Measurements from ENCODE around the gene JAKMIP3.

Gene JAKMIP3

DNA sequence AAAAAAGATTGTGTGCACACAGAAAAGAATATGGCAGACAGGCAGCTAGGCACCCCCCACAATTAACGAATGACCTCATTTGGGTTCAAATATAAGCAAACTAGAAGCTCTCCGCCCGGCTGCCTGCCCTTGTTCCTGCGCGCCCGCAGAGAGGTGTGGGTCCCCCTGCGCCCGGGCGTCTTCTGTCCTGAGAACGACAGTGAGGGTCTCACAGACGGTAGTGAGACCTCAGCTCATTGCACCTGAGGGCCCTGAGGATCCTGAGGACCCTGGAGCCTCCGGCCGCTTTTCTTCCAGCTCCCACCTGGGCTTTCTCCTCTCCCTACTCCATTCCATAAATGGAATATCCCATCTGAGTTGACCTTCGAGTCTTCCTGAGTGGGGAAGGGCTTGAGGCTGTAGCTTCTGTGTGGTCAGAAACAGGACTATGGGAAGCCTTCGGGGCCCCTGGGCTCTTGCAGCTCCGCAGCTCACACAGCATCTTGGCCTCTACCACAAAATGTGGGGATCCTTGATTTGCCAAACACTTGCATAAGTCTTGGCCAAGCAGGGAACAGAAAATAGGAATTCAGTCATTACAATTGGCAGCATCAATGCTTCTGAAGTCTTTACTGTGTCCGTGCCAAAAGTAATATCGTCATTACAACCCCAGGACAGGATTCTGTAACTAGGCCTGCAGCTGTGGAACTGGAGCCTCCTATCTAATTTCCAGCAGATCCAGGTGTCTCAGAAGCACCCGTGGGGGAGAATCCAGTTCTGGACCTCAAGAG lies 43.8 kb downstream of the JAKMIP3 start:
- Histone ChIP-seq H4K5ac (ENCODE audit: low read length) (no peak overlapping the region), H3K23ac (ENCODE audit: low read length) (no peak overlapping the region), H3K9ac (ENCODE audit: low read length) (no peak overlapping the region), H3K79me1 (ENCODE audit: low read length) (no peaks in the 10 kb centered on the region), H2BK5ac (ENCODE audit: low read length) (no peak overlapping the region), H3K4ac (ENCODE audit: low read depth, low read length) (no peak overlapping the region), H3K79me2 (ENCODE audit: control insufficient read depth, insufficient read depth, low read length) (no peaks in the 10 kb centered on the region), H3K27me3 (ENCODE audit: insufficient read depth, low read length, poor library complexity) (no peaks in the 10 kb centered on the region), H3K27ac (ENCODE audit: low read depth, low read length) (no peak overlapping the region), H4K8ac (ENCODE audit: low read depth, low read length) (no peak overlapping the region), H3K36me3 (ENCODE audit: control insufficient read depth, insufficient read depth, low read length) (no peaks in the 10 kb centered on the region), H3K4me3 (ENCODE audit: low read length) (no peak overlapping the region), H3K18ac (ENCODE audit: low read length) (no peak overlapping the region), H3K56ac (ENCODE audit: low read length) (no peak overlapping the region), H3K4me2 (ENCODE audit: low read length) (no peak overlapping the region), H3K4me1 (ENCODE audit: control insufficient read depth, low read depth, low read length) (no peaks in the 10 kb centered on the region), H2BK120ac (ENCODE audit: low read depth, low read length) (no peak overlapping the region), H2BK15ac (replicated peaks; ENCODE audit: low read depth) (no peak overlapping the region), H2AK5ac (ENCODE audit: low read length) (no peak overlapping the region)
- WGBS (ENCODE audit: extremely low coverage, insufficient coverage, low lambda C conversion rate) = no CpG with 5 or more reads among the region's 19 CpGs
- DNase-seq = no peak

DNA sequence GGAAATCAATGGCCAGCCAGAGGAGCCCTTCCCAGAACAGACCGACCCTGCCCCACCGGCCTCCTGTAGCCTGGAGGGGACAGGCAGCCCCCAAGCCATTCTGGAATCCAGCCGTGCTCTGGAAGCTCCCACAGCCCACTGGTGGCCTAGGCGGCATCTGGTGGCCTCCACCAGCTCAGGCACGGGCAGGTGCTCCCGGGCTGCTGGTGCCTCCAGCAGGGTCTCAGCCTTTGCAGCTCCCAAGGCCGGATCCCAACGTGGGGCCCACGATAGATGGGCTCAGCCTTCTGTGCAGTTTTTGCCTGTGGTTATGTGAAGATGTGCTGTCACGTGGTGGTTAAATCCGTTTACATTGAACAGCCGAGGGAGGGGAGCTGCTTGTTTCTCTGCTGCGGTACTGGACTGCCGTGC lies 44.4 kb downstream of the JAKMIP3 start:
- Histone ChIP-seq H3K79me1 (ENCODE audit: low read length) (no peaks in the 10 kb centered on the region), H2BK15ac (replicated peaks; ENCODE audit: low read depth) (no peak overlapping the region), H3K27ac (ENCODE audit: low read depth, low read length) (no peak overlapping the region), H3K27me3 (ENCODE audit: insufficient read depth, low read length, poor library complexity) (no peaks in the 10 kb centered on the region), H4K5ac (ENCODE audit: low read length) (no peak overlapping the region), H3K18ac (ENCODE audit: low read length) (no peak overlapping the region), H3K4me3 (ENCODE audit: low read length) (no peak overlapping the region), H2AK5ac (ENCODE audit: low read length) (no peak overlapping the region), H2BK5ac (ENCODE audit: low read length) (no peak overlapping the region), H3K4ac (ENCODE audit: low read depth, low read length) (no peak overlapping the region), H3K36me3 (ENCODE audit: control insufficient read depth, insufficient read depth, low read length) (no peaks in the 10 kb centered on the region), H3K9ac (ENCODE audit: low read length) (no peak overlapping the region), H3K23ac (ENCODE audit: low read length) (no peak overlapping the region), H2BK120ac (ENCODE audit: low read depth, low read length) (no peak overlapping the region), H3K4me2 (ENCODE audit: low read length) (no peak overlapping the region), H3K79me2 (ENCODE audit: control insufficient read depth, insufficient read depth, low read length) (no peaks in the 10 kb centered on the region), H4K8ac (ENCODE audit: low read depth, low read length) (no peak overlapping the region), H3K4me1 (ENCODE audit: control insufficient read depth, low read depth, low read length) (no peaks in the 10 kb centered on the region), H3K56ac (ENCODE audit: low read length) (no peak overlapping the region)
- DNase-seq = no peak
- no CpG with 5 or more reads among the region's 14 CpGs for whole genome bisulfite sequencing (ENCODE audit: extremely low coverage, insufficient coverage, low lambda C conversion rate)

DNA sequence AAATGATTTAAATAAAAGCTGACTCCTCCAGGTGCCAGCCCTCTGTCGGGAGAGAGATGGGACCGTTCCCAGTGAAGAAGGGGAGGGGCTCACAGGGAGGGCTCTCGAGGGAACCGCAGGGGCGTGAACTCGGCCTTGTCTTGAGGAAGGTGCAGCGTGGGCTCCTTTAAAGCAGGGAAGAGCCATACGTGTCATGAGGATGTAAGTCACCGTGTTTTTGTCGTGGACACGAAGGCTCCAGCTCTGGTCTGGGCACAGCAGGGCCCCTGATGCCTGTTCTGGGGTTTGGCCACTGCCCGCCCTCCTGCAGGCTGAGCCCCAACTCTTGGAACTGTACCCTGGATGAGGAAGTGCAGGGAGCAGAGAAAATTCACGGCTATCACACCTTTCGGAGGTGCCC lies 45.0 kb downstream of the JAKMIP3 start:
- H3K4me1 ChIP-seq (ENCODE audit: control insufficient read depth, low read depth, low read length) = no peaks in the 10 kb centered on the region
- H3K9ac ChIP-seq (ENCODE audit: low read length) = no peak overlapping the region
- H3K27ac ChIP-seq (ENCODE audit: low read depth, low read length) = no peak overlapping the region
- no peak overlapping the region for H3K18ac ChIP-seq (ENCODE audit: low read length)
- no peak overlapping the region for H3K56ac ChIP-seq (ENCODE audit: low read length)
- no peak overlapping the region for H2BK120ac ChIP-seq (ENCODE audit: low read depth, low read length)
- H2AK5ac ChIP-seq (ENCODE audit: low read length) = no peak overlapping the region
- H4K8ac ChIP-seq (ENCODE audit: low read depth, low read length) = no peak overlapping the region
- H3K27me3 ChIP-seq (ENCODE audit: insufficient read depth, low read length, poor library complexity) = no peaks in the 10 kb centered on the region
- H4K5ac ChIP-seq (ENCODE audit: low read length) = no peak overlapping the region
- H2BK15ac ChIP-seq (replicated peaks; ENCODE audit: low read depth) = no peak overlapping the region
- H2BK5ac ChIP-seq (ENCODE audit: low read length) = no peak overlapping the region
- no CpG with 5 or more reads among the region's 14 CpGs for WGBS (ENCODE audit: extremely low coverage, insufficient coverage, low lambda C conversion rate)
- no peak overlapping the region for H3K23ac ChIP-seq (ENCODE audit: low read length)
- H3K79me1 ChIP-seq (ENCODE audit: low read length) = no peaks in the 10 kb centered on the region
- no peak for DNase-seq
- H3K4me2 ChIP-seq (ENCODE audit: low read length) = no peak overlapping the region
- H3K79me2 ChIP-seq (ENCODE audit: control insufficient read depth, insufficient read depth, low read length) = no peaks in the 10 kb centered on the region
- H3K4me3 ChIP-seq (ENCODE audit: low read length) = no peak overlapping the region
- no peak overlapping the region for H3K4ac ChIP-seq (ENCODE audit: low read depth, low read length)
- H3K36me3 ChIP-seq (ENCODE audit: control insufficient read depth, insufficient read depth, low read length) = no peaks in the 10 kb centered on the region

DNA sequence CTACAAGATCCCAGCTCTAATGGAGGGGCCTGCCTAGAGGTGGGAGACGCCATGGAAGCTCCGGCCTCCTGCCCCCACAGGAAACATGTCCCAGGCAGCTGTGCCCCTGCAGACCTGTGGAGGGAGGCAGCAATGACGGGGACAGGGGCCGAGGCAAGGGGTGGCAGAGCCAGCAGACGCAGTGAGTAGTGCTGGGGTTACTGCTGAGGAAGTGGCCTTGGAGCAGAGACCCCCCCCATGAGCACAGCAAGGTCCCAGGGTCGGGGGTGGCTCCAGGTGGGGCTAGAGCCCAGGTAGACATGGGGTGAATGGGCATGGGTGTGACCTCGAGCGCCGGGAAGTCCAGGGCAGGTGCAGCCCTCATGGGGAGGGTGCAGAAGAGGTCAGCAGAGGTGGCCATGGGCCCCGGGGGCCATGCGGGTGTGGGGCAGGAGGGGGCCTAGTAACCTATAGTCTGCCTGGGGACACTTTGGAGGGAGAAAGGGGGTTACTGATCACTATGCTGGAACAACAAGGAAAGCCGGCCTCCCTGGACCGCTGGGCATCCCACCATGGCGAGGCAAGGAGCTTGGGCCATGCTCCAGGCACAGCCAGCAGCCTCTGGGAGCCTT lies 45.5 kb downstream of the JAKMIP3 start:
- no peak overlapping the region for H3K27ac ChIP-seq (ENCODE audit: low read depth, low read length)
- H4K8ac ChIP-seq (ENCODE audit: low read depth, low read length) = no peak overlapping the region
- no peak overlapping the region for H3K23ac ChIP-seq (ENCODE audit: low read length)
- H3K18ac ChIP-seq (ENCODE audit: low read length) = no peak overlapping the region
- H2BK120ac ChIP-seq (ENCODE audit: low read depth, low read length) = no peak overlapping the region
- no peak overlapping the region for H3K56ac ChIP-seq (ENCODE audit: low read length)
- no peak overlapping the region for H2BK15ac ChIP-seq (replicated peaks; ENCODE audit: low read depth)
- no peaks in the 10 kb centered on the region for H3K36me3 ChIP-seq (ENCODE audit: control insufficient read depth, insufficient read depth, low read length)
- no peak overlapping the region for H2BK5ac ChIP-seq (ENCODE audit: low read length)
- H4K5ac ChIP-seq (ENCODE audit: low read length) = no peak overlapping the region
- H3K9ac ChIP-seq (ENCODE audit: low read length) = no peak overlapping the region
- no peak overlapping the region for H3K4me3 ChIP-seq (ENCODE audit: low read length)
- H3K4me1 ChIP-seq (ENCODE audit: control insufficient read depth, low read depth, low read length) = no peaks in the 10 kb centered on the region
- WGBS (ENCODE audit: extremely low coverage, insufficient coverage, low lambda C conversion rate) = no CpG with 5 or more reads among the region's 14 CpGs
- no peak for DNase-seq
- no peaks in the 10 kb centered on the region for H3K79me1 ChIP-seq (ENCODE audit: low read length)
- H2AK5ac ChIP-seq (ENCODE audit: low read length) = no peak overlapping the region
- H3K79me2 ChIP-seq (ENCODE audit: control insufficient read depth, insufficient read depth, low read length) = no peaks in the 10 kb centered on the region
- no peaks in the 10 kb centered on the region for H3K27me3 ChIP-seq (ENCODE audit: insufficient read depth, low read length, poor library complexity)
- no peak overlapping the region for H3K4ac ChIP-seq (ENCODE audit: low read depth, low read length)
- H3K4me2 ChIP-seq (ENCODE audit: low read length) = no peak overlapping the region

DNA sequence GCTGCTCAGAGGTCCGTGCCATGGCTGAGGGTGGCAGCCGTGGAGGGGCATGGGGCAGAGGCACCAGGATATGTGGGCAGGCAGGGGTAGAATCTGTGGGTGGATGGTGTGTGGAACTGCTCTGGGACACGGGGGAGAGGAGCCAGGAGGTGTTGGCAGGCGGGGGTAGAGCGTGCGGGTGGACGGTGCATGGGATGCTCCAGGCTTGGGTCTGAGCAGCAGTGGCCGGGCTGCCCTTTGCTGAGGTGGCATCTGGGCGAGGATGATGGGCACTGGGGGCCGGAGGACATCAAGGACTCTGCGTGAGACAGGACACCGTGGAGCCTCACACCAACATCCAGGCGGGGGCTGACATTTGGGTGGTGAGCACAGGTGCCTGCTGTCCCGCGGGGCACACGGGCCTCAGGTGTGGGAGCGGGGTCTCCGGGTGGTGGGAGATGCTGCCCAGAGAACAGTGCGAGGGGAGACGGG lies 46.2 kb downstream of the JAKMIP3 start:
- no peak overlapping the region for H3K27ac ChIP-seq (ENCODE audit: low read depth, low read length)
- no peaks in the 10 kb centered on the region for H3K27me3 ChIP-seq (ENCODE audit: insufficient read depth, low read length, poor library complexity)
- no peak overlapping the region for H4K8ac ChIP-seq (ENCODE audit: low read depth, low read length)
- H3K4ac ChIP-seq (ENCODE audit: low read depth, low read length) = no peak overlapping the region
- no peak overlapping the region for H3K23ac ChIP-seq (ENCODE audit: low read length)
- no peak overlapping the region for H2BK120ac ChIP-seq (ENCODE audit: low read depth, low read length)
- no peaks in the 10 kb centered on the region for H3K79me2 ChIP-seq (ENCODE audit: control insufficient read depth, insufficient read depth, low read length)
- DNase-seq = no peak
- H3K79me1 ChIP-seq (ENCODE audit: low read length) = no peaks in the 10 kb centered on the region
- H3K56ac ChIP-seq (ENCODE audit: low read length) = no peak overlapping the region
- H2BK5ac ChIP-seq (ENCODE audit: low read length) = no peak overlapping the region
- no peaks in the 10 kb centered on the region for H3K36me3 ChIP-seq (ENCODE audit: control insufficient read depth, insufficient read depth, low read length)
- H3K9ac ChIP-seq (ENCODE audit: low read length) = no peak overlapping the region
- no CpG with 5 or more reads among the region's 20 CpGs for WGBS (ENCODE audit: extremely low coverage, insufficient coverage, low lambda C conversion rate)
- H3K4me2 ChIP-seq (ENCODE audit: low read length) = no peak overlapping the region
- no peak overlapping the region for H3K4me3 ChIP-seq (ENCODE audit: low read length)
- no peaks in the 10 kb centered on the region for H3K4me1 ChIP-seq (ENCODE audit: control insufficient read depth, low read depth, low read length)
- no peak overlapping the region for H2AK5ac ChIP-seq (ENCODE audit: low read length)
- H4K5ac ChIP-seq (ENCODE audit: low read length) = no peak overlapping the region
- H3K18ac ChIP-seq (ENCODE audit: low read length) = no peak overlapping the region
- no peak overlapping the region for H2BK15ac ChIP-seq (replicated peaks; ENCODE audit: low read depth)

Data from mesendoderm (in vitro differentiated cells).